Measurements from ENCODE around the gene S100A7A.

- TF ChIP-seq CTCF (IDR thresholded peaks at IDR 0.05; ENCODE audit: insufficient read depth, low read length) (no peak), REST (IDR thresholded peaks at IDR 0.05; ENCODE audit: insufficient replicate concordance, low read depth) (no peak), GABPA (IDR thresholded peaks at IDR 0.05; ENCODE audit: low read depth) (no peak)
Measured at GRCh38 chr1:153396461-153396860, 19.9 kb upstream of the S100A7A start.
